Activated B cell treated with CpG ODN at 0.5 μM for 24 hours (primary cell): ENCODE data around the gene TNPO2. TPM values are rescaled to one million over a fixed set of nuclear protein-coding genes. Genes with fewer than 3 reads are reported as not detected.

ENCODE experiments used
- ATAC-seq: fragments of 200-7000 bp; cut with Tn5 transposase; one replicate; pipeline ENCODE4 v1.10.0; 2021; ENCODE audit warnings: low read depth, mild to moderate bottlenecking, moderate library complexity
- CTCF ChIA-PET: fragments of 350-600 bp; sonication (Branson Sonifier 250); formaldehyde crosslinking; loops from one replicate; lab custom pipeline; 2021; ENCODE audit warnings: antibody characterized with exemption; lab: Charles Lee
- POLR2A ChIA-PET: fragments of 350-600 bp; sonication (Branson Sonifier 250); formaldehyde crosslinking; loops from one replicate; lab custom pipeline; 2021; ENCODE audit warnings: antibody characterized with exemption; lab: Charles Lee
- DNase-seq: peaks from one replicate; pipeline ENCODE4 v3.0.0; 2022
- H3K27ac Mint-ChIP-seq: one replicate; pipeline ENCODE4 v1.8.0; 2020; ENCODE audit warnings: mixed read lengths
- H3K27me3 Mint-ChIP-seq: one replicate; pipeline ENCODE4 v1.8.0; 2021; ENCODE audit warnings: mixed read lengths
- H3K36me3 Mint-ChIP-seq: one replicate; pipeline ENCODE4 v1.8.0; 2021; ENCODE audit warnings: low read depth, mixed read lengths
- H3K4me1 Mint-ChIP-seq: one replicate; pipeline ENCODE4 v1.8.0; 2021; ENCODE audit warnings: mixed read lengths
- H3K4me3 Mint-ChIP-seq: one replicate; pipeline ENCODE4 v1.8.0; 2020; ENCODE audit warnings: mild to moderate bottlenecking, mixed read lengths
- H3K9me3 Mint-ChIP-seq: one replicate; pipeline ENCODE4 v1.8.0; 2020; ENCODE audit warnings: mixed read lengths
- intact Hi-C: fragments of 100-400 bp; cut with micrococcal nuclease; formaldehyde crosslinking; loops from one replicate; pipeline ENCODE4 v1.15.1; 2024
- total RNA-seq: library from RNA; stranded (reverse); gene quantifications from 2 replicates; pipeline ENCODE4 v1.2.3, GENCODE V29; 2022
- TF ChIP-seq, protein P1 (sequence below): fragments of 200-600 bp; IDR thresholded peaks from one replicate; pipeline ENCODE4 v1.8.0; 2022; ENCODE audit warnings: antibody characterized with exemption, mild to moderate bottlenecking

TNPO2 gene
- 73.9 and 91.5 TPM in 2 replicates for total RNA-seq

DNA sequence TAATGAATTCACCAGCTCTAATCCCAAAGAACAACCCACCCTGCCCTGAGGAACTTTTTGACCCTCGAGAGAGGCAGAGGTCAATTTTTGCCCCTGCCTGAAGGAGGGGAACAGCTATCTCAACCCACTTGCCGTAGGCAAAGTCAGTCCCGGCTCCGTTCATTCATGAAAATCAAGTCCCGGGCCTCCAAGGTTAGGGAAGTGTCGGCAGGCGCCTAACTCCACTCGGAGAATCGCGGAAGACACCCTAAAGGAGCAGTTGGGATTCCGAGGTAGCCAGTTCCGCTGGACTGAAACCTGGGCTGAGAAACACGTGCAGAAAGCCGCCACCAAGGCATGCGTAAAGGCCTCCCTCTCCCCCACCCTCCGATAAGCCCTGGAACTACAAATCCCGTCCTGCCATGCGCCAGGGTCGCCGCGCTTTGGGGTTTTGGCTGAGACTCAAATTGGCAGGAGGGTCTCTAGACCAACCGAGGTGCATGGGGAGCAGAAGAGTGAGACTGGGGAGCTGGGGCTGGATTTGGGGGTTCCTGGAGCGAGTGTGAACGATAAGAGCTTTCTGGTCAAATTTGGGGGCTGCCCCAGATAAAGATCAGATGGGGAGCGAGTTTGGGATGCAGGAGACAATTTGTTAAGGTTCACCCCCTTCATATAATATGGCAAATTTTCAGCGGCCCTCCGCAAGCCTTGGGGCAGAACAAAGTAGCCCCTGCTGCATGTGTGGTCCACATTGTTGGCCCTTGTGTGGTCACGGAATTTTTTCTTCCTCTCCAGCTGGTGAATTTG is at the start of gene TNPO2:
Gene TNPO2 (minus strand): TSS at position 292 of the 786 bp plus-strand sequence. CDS start 2,955 bp downstream, outside the sequence.
- peak; percentile 55 for DNase-seq
- peaks cover 42% of the 10 kb centered on the region for H3K4me1 Mint-ChIP-seq
- H3K27ac Mint-ChIP-seq, result peak within 1 kb of the TSS; percentile 90
- H3K4me3 Mint-ChIP-seq, result peak within 1 kb of the TSS; percentile 92
- intact Hi-C loops, result loop anchor here (5.0 kb wide), 4 partner anchors 42 to 213 kb away; partner anchors contain the start of genes CALR, DHPS, MAN2B1 and WDR83
- CTCF ChIA-PET, result interaction anchor here (0.8 to 3.6 kb wide), 4 partner anchors 10 to 42 kb away, joined by 3 to 14 read pairs (median 6); partner anchors contain the start of genes GET3 and TRIR
- no peaks in the 10 kb centered on the region for H3K27me3 Mint-ChIP-seq
- POLR2A ChIA-PET, result interaction anchor here (0.6 to 7.0 kb wide), 17 partner anchors 7 to 1383 kb away, joined by 3 to 121 read pairs (median 5); partner anchors contain the start of genes DHPS, DNASE2, FARSA and FBXW9
- peak; percentile 65 for ATAC-seq
- H3K9me3 Mint-ChIP-seq, result no peaks in the 10 kb centered on the region
- TF ChIP-seq, protein P1, sequence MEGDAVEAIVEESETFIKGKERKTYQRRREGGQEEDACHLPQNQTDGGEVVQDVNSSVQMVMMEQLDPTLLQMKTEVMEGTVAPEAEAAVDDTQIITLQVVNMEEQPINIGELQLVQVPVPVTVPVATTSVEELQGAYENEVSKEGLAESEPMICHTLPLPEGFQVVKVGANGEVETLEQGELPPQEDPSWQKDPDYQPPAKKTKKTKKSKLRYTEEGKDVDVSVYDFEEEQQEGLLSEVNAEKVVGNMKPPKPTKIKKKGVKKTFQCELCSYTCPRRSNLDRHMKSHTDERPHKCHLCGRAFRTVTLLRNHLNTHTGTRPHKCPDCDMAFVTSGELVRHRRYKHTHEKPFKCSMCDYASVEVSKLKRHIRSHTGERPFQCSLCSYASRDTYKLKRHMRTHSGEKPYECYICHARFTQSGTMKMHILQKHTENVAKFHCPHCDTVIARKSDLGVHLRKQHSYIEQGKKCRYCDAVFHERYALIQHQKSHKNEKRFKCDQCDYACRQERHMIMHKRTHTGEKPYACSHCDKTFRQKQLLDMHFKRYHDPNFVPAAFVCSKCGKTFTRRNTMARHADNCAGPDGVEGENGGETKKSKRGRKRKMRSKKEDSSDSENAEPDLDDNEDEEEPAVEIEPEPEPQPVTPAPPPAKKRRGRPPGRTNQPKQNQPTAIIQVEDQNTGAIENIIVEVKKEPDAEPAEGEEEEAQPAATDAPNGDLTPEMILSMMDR, result no peak
- H3K36me3 Mint-ChIP-seq, result peaks cover 39% of the 10 kb centered on the region

- Mint-ChIP-seq H3K9me3 (no peaks in the 10 kb centered on the region), H3K36me3 (no peaks in the 10 kb centered on the region), H3K27me3 (no peaks in the 10 kb centered on the region), H3K4me3 (no peak overlapping the region), H3K4me1 (peaks cover 21% of the 10 kb centered on the region), H3K27ac (no peak overlapping the region)
- CTCF ChIA-PET, result interaction anchor here (9.1 kb wide), 1 partner anchor 23 kb away, joined by 278 read pairs; the partner anchor contains the start of gene JUNB
- TF ChIP-seq, protein P1, result no peak
- no peak for ATAC-seq
- intact Hi-C loops, result no loop called here
- DNase-seq, result no peak
- POLR2A ChIA-PET, result interaction anchor here (0.5 to 12.7 kb wide), 2 partner anchors 20 to 118 kb away, joined by 3 to 909 read pairs; partner anchors contain the start of gene JUNB
These were observed 48.6 kb upstream of the TNPO2 start for GRCh38 chr19:12772323-12772722.

DNA sequence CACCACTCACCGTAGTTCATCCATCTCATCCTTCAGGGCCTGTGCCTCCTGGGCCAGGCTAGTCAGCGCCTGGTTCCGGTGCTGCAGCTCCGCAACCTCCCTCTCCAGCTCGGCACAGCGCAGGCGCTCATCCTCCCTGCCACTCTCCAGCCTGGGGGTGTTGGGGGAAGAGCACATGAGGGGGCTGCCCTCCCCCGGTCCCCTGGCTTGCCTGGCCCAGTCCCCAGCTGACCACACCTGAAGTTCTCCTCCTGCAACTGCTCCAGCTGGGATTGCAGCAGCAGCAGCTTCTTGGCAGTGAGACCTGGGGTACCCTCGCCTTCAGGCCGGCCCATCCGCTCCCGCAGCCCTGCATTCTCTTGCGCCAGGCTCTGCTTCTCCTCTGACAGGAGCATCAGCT is 47.2 kb upstream of the TNPO2 start:
- ChIA-PET CTCF (interaction anchor here (0.9 to 9.1 kb wide), 2 partner anchors 9 to 25 kb away, joined by 3 to 278 read pairs; partner anchors contain the start of gene JUNB), POLR2A (interaction anchor here (7.4 kb wide), 1 partner anchor 23 kb away, joined by 80 read pairs; the partner anchor contains the start of gene JUNB)
- Mint-ChIP-seq H3K4me3 (no peak overlapping the region), H3K27ac (no peak overlapping the region), H3K27me3 (no peaks in the 10 kb centered on the region), H3K36me3 (no peaks in the 10 kb centered on the region), H3K9me3 (no peaks in the 10 kb centered on the region), H3K4me1 (peaks cover 22% of the 10 kb centered on the region)
- DNase-seq (no peak), ATAC-seq (no peak)
- intact Hi-C loops, result no loop called here
- TF ChIP-seq, protein P1, result no peak

DNA sequence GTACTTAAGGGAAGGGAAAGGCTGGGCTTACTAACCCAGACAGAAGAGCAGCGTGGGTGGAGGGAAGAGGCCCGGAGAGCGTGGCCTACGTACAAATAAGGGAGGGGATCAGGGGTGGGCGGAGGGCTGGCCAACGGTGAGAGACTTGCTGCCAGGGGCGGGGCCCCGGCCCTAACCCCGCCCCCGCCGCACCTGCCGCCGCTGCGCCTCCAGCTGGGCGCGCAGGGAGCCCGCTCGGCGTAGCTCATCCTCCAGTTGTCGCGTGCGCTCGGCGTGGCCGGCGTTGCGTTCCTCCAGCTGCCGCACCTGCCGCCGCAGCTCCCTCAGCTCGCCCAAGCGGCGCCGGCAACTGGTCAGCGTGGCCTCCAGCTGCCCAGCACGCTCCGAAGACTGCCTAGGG is 46.0 kb upstream of the TNPO2 start:
- H3K9me3 Mint-ChIP-seq, result no peaks in the 10 kb centered on the region
- ChIA-PET POLR2A (interaction anchor here (0.6 to 7.4 kb wide), 4 partner anchors 25 to 38 kb away, joined by 3 to 80 read pairs (median 5); partner anchors contain the start of genes JUNB, PRDX2 and THSD8), CTCF (interaction anchor here (1.0 to 13.6 kb wide), 2 partner anchors 26 to 78 kb away, joined by 5 to 280 read pairs; partner anchors contain the start of gene JUNB)
- peak; percentile 91 for ATAC-seq
- intact Hi-C loops, result no loop called here
- TF ChIP-seq, protein P1, result no peak
- H3K27me3 Mint-ChIP-seq, result no peaks in the 10 kb centered on the region
- H3K36me3 Mint-ChIP-seq, result no peaks in the 10 kb centered on the region
- H3K4me3 Mint-ChIP-seq, result no peak overlapping the region
- peak; percentile 55 for DNase-seq
- peaks cover 19% of the 10 kb centered on the region for H3K4me1 Mint-ChIP-seq
- no peak overlapping the region for H3K27ac Mint-ChIP-seq
